Upper lobe of right lung (tissue), 1 donor: Measurements from ENCODE around the gene SYPL2. TPM values are rescaled to one million over a fixed set of nuclear protein-coding genes. Genes with fewer than 3 reads are reported as not detected.
"Not testable (repeated sequence)": the region's sequence is repeated elsewhere in the genome, so short reads cannot be mapped to it uniquely, and the experiment has no call there.

ENCODE experiments used
- ATAC-seq: fragments of 200-7000 bp; cut with Tn5 transposase; one replicate; pipeline ENCODE4 v1.9.1; 2020; ENCODE audit warnings: mild to moderate bottlenecking, moderate library complexity
- DNase-seq: peaks from one replicate; pipeline ENCODE4 v3.0.0-alpha.2; 2020
- H3K27ac ChIP-seq: fragments of 200-600 bp; one replicate; pipeline ENCODE4 v1.8.0; 2022
- H3K27me3 ChIP-seq: fragments of 200-600 bp; one replicate; pipeline ENCODE4 v1.8.0; 2022; ENCODE audit warnings: mild to moderate bottlenecking
- H3K36me3 ChIP-seq: fragments of 200-600 bp; one replicate; pipeline ENCODE4 v1.8.0; 2022
- H3K4me1 ChIP-seq: fragments of 200-600 bp; one replicate; pipeline ENCODE4 v1.8.0; 2022
- H3K4me3 ChIP-seq: fragments of 200-600 bp; one replicate; pipeline ENCODE4 v1.8.0; 2022; ENCODE audit warnings: mild to moderate bottlenecking
- H3K9me3 ChIP-seq: fragments of 200-600 bp; one replicate; pipeline ENCODE4 v1.8.0; 2022
- intact Hi-C: fragments of 100-400 bp; cut with DNase I; formaldehyde crosslinking; loops from one replicate; pipeline ENCODE4 v1.11.0; 2022
- total RNA-seq: library from RNA; stranded (reverse); fragmentation: NEBNext Ultra II Directional; extraction: Animal tissue kit (Norgen Biotek cat#: 25700); gene quantifications from one replicate; pipeline ENCODE4 v1.2.1, GENCODE V29; 2021
- TF ChIP-seq, protein P1 (sequence below): fragments of 200-600 bp; IDR thresholded peaks from one replicate; pipeline ENCODE4 v1.8.0; 2022; ENCODE audit warnings: antibody characterized with exemption
- donor health status: DM: no; HTN: yes; CAD: no; lungs with severe emphysema.

Gene SYPL2
- total RNA-seq, 1 donor from 2014 or later: 3.1 TPM

DNA sequence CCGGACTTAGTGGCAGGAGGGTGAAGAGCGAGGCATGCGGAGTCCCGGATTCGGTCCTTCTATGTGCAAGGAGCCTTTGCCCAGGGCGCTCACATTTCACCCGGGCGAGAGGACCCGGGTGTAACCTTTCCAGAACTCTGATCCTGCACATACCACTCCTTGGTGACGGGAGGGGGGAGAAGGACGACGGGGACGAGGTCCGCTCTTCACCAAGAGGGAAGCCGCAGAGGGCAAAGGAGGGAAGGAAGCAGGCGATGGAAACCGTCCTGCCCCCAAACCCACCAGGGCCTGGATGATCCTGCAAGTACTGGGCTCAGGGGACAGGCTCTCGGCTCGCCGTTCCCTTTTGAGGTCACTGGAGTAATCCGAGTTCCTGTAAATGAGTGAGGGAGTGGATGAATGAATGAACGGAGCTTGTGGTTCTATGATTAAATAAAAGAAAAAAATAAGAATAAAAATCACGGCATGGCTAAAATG lies 993 bp downstream of the SYPL2 start:
- peak; percentile 27 for ATAC-seq
- Histone ChIP-seq H3K4me1 (no peaks in the 10 kb centered on the region), H3K4me3 (peak overlapping the region; percentile 61), H3K27ac (no peak overlapping the region), H3K9me3 (no peaks in the 10 kb centered on the region), H3K36me3 (no peaks in the 10 kb centered on the region), H3K27me3 (peaks cover 58% of the 10 kb centered on the region)
- TF ChIP-seq, protein P1, sequence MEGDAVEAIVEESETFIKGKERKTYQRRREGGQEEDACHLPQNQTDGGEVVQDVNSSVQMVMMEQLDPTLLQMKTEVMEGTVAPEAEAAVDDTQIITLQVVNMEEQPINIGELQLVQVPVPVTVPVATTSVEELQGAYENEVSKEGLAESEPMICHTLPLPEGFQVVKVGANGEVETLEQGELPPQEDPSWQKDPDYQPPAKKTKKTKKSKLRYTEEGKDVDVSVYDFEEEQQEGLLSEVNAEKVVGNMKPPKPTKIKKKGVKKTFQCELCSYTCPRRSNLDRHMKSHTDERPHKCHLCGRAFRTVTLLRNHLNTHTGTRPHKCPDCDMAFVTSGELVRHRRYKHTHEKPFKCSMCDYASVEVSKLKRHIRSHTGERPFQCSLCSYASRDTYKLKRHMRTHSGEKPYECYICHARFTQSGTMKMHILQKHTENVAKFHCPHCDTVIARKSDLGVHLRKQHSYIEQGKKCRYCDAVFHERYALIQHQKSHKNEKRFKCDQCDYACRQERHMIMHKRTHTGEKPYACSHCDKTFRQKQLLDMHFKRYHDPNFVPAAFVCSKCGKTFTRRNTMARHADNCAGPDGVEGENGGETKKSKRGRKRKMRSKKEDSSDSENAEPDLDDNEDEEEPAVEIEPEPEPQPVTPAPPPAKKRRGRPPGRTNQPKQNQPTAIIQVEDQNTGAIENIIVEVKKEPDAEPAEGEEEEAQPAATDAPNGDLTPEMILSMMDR: no peak
- no peak for DNase-seq
- intact Hi-C loops: no loop called here

DNA sequence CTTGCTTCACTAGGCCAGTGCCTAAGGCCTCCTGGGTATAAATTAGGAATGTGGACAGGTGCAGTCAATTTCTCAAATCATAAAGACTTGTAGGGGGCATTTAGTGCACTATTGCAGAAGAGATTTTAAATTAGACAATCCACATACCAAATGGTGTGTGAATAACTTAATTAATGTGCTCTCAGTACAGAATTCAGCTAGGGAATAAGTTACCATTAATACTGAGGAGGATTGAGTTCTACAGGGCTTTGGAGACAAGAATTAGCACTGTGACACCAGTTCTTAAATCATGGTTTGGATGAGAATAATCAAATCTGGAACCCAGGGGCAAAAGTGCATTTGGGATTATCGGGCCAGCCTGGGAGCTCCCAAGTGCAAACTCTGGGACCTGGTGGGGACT lies 1.7 kb downstream of the SYPL2 start:
- H3K27ac ChIP-seq: no peak overlapping the region
- TF ChIP-seq, protein P1: no peak
- no peaks in the 10 kb centered on the region for H3K4me1 ChIP-seq
- no peak overlapping the region for H3K4me3 ChIP-seq
- H3K36me3 ChIP-seq: no peaks in the 10 kb centered on the region
- DNase-seq: no peak
- intact Hi-C loops: no loop called here
- H3K27me3 ChIP-seq: peaks cover 54% of the 10 kb centered on the region
- H3K9me3 ChIP-seq: no peaks in the 10 kb centered on the region
- ATAC-seq: no peak

DNA sequence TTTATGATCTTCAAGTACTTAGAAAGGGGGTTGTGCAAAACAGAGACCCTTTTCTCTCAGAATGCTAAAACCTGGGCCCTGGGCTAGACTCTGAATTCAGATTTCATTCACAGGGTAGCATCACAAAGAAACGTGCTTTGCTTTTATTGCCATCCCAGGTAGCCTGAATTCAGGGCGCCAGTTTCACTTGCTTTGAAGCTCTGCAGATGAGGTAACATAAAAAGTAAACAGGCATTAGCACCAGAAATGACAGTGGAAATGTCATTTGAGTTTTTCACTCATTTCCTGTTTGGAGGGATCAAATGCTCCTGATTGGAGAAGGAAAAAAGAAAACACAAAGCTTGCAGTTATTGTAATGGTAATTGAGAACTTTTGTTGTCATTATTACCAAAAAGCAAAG lies 2.6 kb downstream of the SYPL2 start:
- intact Hi-C loops: no loop called here
- ATAC-seq (no peak), DNase-seq (no peak)
- H3K4me1 ChIP-seq: no peaks in the 10 kb centered on the region
- H3K27me3 ChIP-seq: peaks cover 54% of the 10 kb centered on the region
- H3K4me3 ChIP-seq: no peak overlapping the region
- H3K9me3 ChIP-seq: no peaks in the 10 kb centered on the region
- TF ChIP-seq, protein P1: no peak
- H3K27ac ChIP-seq: no peak overlapping the region
- H3K36me3 ChIP-seq: no peaks in the 10 kb centered on the region

DNA sequence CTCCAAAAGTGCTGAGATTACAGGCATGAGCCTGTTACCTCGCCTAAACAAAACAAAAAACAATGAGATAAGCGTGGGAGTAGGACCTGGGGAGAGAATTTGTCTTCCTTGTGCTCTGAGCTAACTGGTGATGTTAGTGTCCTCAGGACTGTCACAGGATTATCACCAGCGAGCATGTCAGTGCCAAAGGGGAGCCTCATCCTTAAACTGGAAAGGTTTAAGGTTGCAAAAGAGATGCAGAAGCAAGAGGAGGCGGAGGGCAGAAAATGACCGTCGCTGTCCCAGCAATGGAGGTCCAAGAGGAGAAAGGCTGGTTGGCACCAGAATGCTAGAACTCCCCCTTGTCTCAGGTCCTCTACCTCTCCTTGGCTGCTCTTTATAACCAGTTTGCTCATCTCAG lies 3.9 kb downstream of the SYPL2 start:
- Histone ChIP-seq H3K27me3 (peaks cover 43% of the 10 kb centered on the region), H3K9me3 (no peaks in the 10 kb centered on the region), H3K4me1 (no peaks in the 10 kb centered on the region), H3K27ac (no peak overlapping the region), H3K36me3 (no peaks in the 10 kb centered on the region), H3K4me3 (no peak overlapping the region)
- no peak for ATAC-seq
- intact Hi-C loops: no loop called here
- TF ChIP-seq, protein P1: no peak
- DNase-seq: no peak

DNA sequence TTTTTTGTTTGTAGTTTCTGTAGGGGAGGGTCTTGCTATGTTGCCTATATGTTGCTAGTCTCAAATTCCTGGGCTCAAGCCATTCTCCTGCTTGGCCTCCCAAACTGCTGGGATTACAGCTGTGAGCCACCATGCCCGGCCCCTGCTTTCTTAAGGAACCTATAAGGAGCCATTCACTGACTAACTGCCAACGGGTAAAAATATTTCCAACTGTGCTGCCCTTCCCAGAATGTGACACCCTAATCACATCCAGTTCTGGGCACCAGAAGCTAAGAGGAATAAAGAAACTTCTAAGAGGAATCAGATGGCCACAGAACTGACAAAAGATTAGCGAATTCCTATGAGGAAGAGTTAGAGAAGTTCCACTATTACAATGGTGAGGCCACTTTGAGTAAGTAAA lies 6.4 kb downstream of the SYPL2 start:
- Histone ChIP-seq H3K9me3 (no peaks in the 10 kb centered on the region), H3K27ac (no peak overlapping the region), H3K4me1 (no peaks in the 10 kb centered on the region), H3K27me3 (peaks cover 19% of the 10 kb centered on the region), H3K36me3 (no peaks in the 10 kb centered on the region), H3K4me3 (no peak overlapping the region)
- DNase-seq (no peak), ATAC-seq (no peak)
- intact Hi-C loops: no loop called here
- TF ChIP-seq, protein P1: no peak

DNA sequence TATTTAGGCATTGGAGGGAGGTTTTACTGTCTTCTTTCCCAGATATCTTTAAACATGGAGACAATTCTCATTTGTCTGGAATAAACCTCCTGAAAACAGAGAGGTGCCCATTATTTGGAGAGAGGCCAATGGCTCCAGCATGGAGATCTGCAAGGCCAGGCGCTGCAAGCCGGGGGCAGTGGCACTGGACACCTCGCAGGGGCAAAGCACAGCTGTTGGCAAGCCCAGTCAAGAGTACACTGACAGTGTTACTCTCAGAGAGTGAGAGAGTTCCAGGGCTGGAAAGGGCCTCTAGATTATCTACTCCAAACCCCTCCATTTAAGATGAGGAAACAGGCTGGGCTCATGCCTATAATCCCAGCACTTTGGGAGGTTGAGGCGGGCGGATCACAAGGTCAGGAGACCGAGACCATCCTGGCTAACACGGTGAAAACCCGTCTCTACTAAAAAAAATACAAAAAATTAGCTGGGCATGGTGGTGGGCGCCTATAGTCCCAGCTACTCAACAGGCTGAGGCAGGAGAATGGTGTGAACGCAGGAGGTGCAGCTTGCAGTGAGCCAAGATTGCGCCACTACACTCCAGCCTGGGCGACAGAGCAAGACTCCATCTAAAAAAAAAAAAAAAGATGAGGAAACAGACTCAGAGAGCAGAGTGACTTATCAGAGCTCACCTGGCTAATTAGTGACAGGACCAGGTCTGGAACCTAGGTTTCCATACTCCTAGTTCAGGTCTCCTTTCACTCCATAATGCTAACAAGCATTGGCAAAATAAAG lies 7.1 kb downstream of the SYPL2 start:
- H3K4me1 ChIP-seq, H3K36me3 ChIP-seq, ATAC-seq, H3K27ac ChIP-seq, DNase-seq, intact Hi-C loops, H3K9me3 ChIP-seq, H3K4me3 ChIP-seq: not testable (repeated sequence)
- H3K27me3 ChIP-seq: peaks cover 19% of the 10 kb centered on the region
